ENCODE results near the gene GTF3C4. TPM values are rescaled to one million over a fixed set of nuclear protein-coding genes. Genes with fewer than 3 reads are reported as not detected.

GTF3C4 gene
- total and polyA plus RNA-seq, 2 of the 8 experiments (the other 6 are each of a cell fraction or from before 2014, with no cell fraction given): 6.8 to 39.2 TPM

- TF ChIP-seq, protein P1, sequence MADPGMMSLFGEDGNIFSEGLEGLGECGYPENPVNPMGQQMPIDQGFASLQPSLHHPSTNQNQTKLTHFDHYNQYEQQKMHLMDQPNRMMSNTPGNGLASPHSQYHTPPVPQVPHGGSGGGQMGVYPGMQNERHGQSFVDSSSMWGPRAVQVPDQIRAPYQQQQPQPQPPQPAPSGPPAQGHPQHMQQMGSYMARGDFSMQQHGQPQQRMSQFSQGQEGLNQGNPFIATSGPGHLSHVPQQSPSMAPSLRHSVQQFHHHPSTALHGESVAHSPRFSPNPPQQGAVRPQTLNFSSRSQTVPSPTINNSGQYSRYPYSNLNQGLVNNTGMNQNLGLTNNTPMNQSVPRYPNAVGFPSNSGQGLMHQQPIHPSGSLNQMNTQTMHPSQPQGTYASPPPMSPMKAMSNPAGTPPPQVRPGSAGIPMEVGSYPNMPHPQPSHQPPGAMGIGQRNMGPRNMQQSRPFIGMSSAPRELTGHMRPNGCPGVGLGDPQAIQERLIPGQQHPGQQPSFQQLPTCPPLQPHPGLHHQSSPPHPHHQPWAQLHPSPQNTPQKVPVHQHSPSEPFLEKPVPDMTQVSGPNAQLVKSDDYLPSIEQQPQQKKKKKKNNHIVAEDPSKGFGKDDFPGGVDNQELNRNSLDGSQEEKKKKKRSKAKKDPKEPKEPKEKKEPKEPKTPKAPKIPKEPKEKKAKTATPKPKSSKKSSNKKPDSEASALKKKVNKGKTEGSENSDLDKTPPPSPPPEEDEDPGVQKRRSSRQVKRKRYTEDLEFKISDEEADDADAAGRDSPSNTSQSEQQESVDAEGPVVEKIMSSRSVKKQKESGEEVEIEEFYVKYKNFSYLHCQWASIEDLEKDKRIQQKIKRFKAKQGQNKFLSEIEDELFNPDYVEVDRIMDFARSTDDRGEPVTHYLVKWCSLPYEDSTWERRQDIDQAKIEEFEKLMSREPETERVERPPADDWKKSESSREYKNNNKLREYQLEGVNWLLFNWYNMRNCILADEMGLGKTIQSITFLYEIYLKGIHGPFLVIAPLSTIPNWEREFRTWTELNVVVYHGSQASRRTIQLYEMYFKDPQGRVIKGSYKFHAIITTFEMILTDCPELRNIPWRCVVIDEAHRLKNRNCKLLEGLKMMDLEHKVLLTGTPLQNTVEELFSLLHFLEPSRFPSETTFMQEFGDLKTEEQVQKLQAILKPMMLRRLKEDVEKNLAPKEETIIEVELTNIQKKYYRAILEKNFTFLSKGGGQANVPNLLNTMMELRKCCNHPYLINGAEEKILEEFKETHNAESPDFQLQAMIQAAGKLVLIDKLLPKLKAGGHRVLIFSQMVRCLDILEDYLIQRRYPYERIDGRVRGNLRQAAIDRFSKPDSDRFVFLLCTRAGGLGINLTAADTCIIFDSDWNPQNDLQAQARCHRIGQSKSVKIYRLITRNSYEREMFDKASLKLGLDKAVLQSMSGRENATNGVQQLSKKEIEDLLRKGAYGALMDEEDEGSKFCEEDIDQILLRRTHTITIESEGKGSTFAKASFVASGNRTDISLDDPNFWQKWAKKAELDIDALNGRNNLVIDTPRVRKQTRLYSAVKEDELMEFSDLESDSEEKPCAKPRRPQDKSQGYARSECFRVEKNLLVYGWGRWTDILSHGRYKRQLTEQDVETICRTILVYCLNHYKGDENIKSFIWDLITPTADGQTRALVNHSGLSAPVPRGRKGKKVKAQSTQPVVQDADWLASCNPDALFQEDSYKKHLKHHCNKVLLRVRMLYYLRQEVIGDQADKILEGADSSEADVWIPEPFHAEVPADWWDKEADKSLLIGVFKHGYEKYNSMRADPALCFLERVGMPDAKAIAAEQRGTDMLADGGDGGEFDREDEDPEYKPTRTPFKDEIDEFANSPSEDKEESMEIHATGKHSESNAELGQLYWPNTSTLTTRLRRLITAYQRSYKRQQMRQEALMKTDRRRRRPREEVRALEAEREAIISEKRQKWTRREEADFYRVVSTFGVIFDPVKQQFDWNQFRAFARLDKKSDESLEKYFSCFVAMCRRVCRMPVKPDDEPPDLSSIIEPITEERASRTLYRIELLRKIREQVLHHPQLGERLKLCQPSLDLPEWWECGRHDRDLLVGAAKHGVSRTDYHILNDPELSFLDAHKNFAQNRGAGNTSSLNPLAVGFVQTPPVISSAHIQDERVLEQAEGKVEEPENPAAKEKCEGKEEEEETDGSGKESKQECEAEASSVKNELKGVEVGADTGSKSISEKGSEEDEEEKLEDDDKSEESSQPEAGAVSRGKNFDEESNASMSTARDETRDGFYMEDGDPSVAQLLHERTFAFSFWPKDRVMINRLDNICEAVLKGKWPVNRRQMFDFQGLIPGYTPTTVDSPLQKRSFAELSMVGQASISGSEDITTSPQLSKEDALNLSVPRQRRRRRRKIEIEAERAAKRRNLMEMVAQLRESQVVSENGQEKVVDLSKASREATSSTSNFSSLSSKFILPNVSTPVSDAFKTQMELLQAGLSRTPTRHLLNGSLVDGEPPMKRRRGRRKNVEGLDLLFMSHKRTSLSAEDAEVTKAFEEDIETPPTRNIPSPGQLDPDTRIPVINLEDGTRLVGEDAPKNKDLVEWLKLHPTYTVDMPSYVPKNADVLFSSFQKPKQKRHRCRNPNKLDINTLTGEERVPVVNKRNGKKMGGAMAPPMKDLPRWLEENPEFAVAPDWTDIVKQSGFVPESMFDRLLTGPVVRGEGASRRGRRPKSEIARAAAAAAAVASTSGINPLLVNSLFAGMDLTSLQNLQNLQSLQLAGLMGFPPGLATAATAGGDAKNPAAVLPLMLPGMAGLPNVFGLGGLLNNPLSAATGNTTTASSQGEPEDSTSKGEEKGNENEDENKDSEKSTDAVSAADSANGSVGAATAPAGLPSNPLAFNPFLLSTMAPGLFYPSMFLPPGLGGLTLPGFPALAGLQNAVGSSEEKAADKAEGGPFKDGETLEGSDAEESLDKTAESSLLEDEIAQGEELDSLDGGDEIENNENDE (IDR thresholded peaks at IDR 0.05; ENCODE audit: insufficient replicate concordance, low read length): no peak
- 0 out of 2 replicates have a peak, but pooled peaks have one; percentile 22 for TF ChIP-seq TBP (IDR thresholded peaks at IDR 0.05; ENCODE audit: low read depth, low read length)
- TF ChIP-seq TAF1 (IDR thresholded peaks at IDR 0.05; ENCODE audit: low read depth, low read length): 0 out of 2 replicates have a peak, but pooled peaks have one; percentile 32
Measured at GRCh38 chr9:132663117-132663516, 7.1 kb upstream of the GTF3C4 start (continued).

Data from H1 (cell line).